ENCODE results near the gene VPS35. TPM values are rescaled to one million over a fixed set of nuclear protein-coding genes. Genes with fewer than 3 reads are reported as not detected.

Gene VPS35
- total RNA-seq, 1 experiment from 2014 or later, result 70.4 TPM

DNA sequence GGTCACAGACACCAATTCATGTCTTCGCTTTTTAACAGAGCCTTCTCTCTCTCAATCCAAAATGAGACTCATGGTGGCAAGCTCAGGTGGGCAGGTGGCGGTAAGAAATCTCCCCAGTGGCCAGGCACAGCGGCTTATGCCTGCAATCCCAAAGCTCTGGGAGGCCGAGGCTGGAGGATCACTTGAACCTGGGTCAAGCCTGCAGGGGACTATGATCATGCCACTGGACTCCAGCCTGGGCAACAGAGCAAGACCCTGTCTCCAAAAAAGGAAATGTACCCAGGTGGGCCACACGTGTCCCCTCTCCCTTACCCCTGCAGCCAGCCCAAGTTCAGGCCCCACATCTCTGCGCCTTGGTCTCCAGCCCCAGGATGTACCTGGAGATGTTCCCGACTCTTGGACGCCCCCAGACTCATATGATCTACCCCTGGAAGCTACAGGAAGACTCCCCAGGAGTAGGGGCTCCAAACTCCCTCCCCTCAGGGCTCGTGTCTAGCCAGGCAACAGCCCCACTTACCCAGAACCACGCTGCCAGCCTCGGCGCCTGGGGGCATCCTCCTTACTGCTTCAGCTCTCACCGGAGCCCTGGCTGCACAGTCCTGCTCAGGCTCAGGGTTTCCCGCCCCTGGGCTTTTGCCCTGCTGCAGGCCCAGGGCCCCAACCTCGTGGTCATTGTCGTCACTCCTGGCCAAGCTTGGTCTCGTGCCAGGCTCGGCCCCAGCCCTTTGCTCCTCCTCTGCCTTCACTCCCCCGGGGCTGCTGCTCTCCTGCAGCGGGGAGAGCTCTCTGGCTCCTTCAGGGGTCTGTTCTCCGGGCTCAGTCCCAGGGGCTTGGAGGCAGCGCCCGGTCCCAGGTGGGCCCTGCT, 42.9 kb upstream of the VPS35 start:
- Histone ChIP-seq H3K56ac (ENCODE audit: insufficient read length, low read depth, low read length) (no peak overlapping the region), H4K8ac (replicated peaks; ENCODE audit: insufficient read length, low read depth, low read length) (no peak overlapping the region), H4K20me1 (ENCODE audit: control insufficient read depth, insufficient read depth, insufficient read length) (no peaks in the 10 kb centered on the region), H3K14ac (ENCODE audit: insufficient read depth, low read length) (no peak overlapping the region), H3K23me2 (ENCODE audit: insufficient read length, low read depth, low read length, poor library complexity, severe bottlenecking) (no peaks in the 10 kb centered on the region), H3K79me2 (ENCODE audit: insufficient read depth, low read length) (no peaks in the 10 kb centered on the region), H2BK20ac (ENCODE audit: low read depth, low read length, poor library complexity, severe bottlenecking) (no peak overlapping the region), H2AFZ (ENCODE audit: low read length) (no peak overlapping the region), H2AK5ac (ENCODE audit: insufficient read length, low read length) (no peak overlapping the region), H3K27ac (ENCODE audit: insufficient read length, low read depth, low read length) (no peak overlapping the region), H3K4me2 (ENCODE audit: insufficient read depth, insufficient read length, low read length) (no peak overlapping the region), H3K4me1 (ENCODE audit: insufficient read depth, low read length) (no peaks in the 10 kb centered on the region), H3K9me3 (ENCODE audit: control insufficient read depth, low read depth, low read length) (no peaks in the 10 kb centered on the region), H2BK15ac (ENCODE audit: low read depth, low read length) (no peak overlapping the region), H3K79me1 (ENCODE audit: insufficient read depth, low read depth, low read length, poor library complexity, severe bottlenecking) (no peaks in the 10 kb centered on the region), H3T11ph (ENCODE audit: low read length) (no peak overlapping the region), H2BK5ac (ENCODE audit: insufficient read length, low read length) (no peak overlapping the region), H4K5ac (ENCODE audit: insufficient read length, low read depth, low read length) (no peak overlapping the region), H3K27me3 (ENCODE audit: insufficient read depth, low read length) (no peaks in the 10 kb centered on the region), H3K9ac (ENCODE audit: extremely low read depth, insufficient read length, low read length) (no peak overlapping the region), H2BK120ac (ENCODE audit: low read depth, low read length, poor library complexity, severe bottlenecking) (no peak overlapping the region), H2BK12ac (ENCODE audit: insufficient read length, low read depth, low read length) (no peak overlapping the region), H3K18ac (ENCODE audit: insufficient read length, low read depth, low read length) (no peak overlapping the region), H4K91ac (ENCODE audit: insufficient read length, low read depth, low read length) (no peak overlapping the region), H3K23ac (ENCODE audit: insufficient read length, low read depth, low read length) (no peak overlapping the region), H3K4ac (ENCODE audit: low read depth, low read length) (no peak overlapping the region)
- TF ChIP-seq, protein P1, sequence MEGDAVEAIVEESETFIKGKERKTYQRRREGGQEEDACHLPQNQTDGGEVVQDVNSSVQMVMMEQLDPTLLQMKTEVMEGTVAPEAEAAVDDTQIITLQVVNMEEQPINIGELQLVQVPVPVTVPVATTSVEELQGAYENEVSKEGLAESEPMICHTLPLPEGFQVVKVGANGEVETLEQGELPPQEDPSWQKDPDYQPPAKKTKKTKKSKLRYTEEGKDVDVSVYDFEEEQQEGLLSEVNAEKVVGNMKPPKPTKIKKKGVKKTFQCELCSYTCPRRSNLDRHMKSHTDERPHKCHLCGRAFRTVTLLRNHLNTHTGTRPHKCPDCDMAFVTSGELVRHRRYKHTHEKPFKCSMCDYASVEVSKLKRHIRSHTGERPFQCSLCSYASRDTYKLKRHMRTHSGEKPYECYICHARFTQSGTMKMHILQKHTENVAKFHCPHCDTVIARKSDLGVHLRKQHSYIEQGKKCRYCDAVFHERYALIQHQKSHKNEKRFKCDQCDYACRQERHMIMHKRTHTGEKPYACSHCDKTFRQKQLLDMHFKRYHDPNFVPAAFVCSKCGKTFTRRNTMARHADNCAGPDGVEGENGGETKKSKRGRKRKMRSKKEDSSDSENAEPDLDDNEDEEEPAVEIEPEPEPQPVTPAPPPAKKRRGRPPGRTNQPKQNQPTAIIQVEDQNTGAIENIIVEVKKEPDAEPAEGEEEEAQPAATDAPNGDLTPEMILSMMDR (conservative IDR thresholded peaks at IDR 0.05), result no peak
- Mint-ChIP-seq H3K36me3 (ENCODE audit: insufficient read depth in 1 of 3, low read depth in 3 of 3) (no peaks in the 10 kb centered on the region; a peak in 1 of 7 replicates), H3K4me3 (no peak overlapping the region), H3K9me3 (no peaks in the 10 kb centered on the region; a peak in 2 of 5 replicates), H3K27ac (no peak overlapping the region; a peak in 1 of 7 replicates), H3K4me1 (no peaks in the 10 kb centered on the region), H3K27me3 (ENCODE audit: low read depth) (no peaks in the 10 kb centered on the region; the same call in 1 of the 2 replicates)
- WGBS (ENCODE audit: extremely low coverage, insufficient read length, low lambda C conversion rate), result no CpG with 5 or more reads among the region's 23 CpGs
- no peak for DNase-seq
